Neuronal stem cell (in vitro differentiated cells): ENCODE data around the gene REV3L.

Experiments
- DNase-seq: peaks from one replicate; pipeline ENCODE4 v3.0.0-alpha.2; 2013; ENCODE audit warnings: low spot score
- H2AFZ ChIP-seq: one replicate; pipeline ENCODE4 v1.6.1; 2013; ENCODE audit warnings: mild to moderate bottlenecking, low read length, inconsistent platforms
- H2AK5ac ChIP-seq: 2 replicates; pipeline ENCODE4 v1.6.1; 2013; ENCODE audit warnings: low read depth, mild to moderate bottlenecking, inconsistent platforms, low read length, moderate library complexity, mixed read lengths
- H2BK120ac ChIP-seq: 2 replicates; pipeline ENCODE4 v1.6.1; 2013; ENCODE audit warnings: low read depth, mild to moderate bottlenecking, inconsistent platforms, low read length, moderate library complexity, mixed read lengths
- H2BK12ac ChIP-seq: one replicate; pipeline ENCODE4 v1.6.1; 2013; ENCODE audit warnings: low read length, inconsistent platforms
- H2BK15ac ChIP-seq: 2 replicates; pipeline ENCODE4 v1.6.1; 2013; ENCODE audit warnings: mild to moderate bottlenecking, low read length, inconsistent platforms, mixed read lengths
- H2BK5ac ChIP-seq: one replicate; pipeline ENCODE4 v1.6.1; 2013; ENCODE audit warnings: inconsistent platforms, mild to moderate bottlenecking, low read length, moderate library complexity
- H3K14ac ChIP-seq: one replicate; pipeline ENCODE4 v1.6.1; 2013; ENCODE audit warnings: low read length, inconsistent platforms
- H3K18ac ChIP-seq: 2 replicates; pipeline ENCODE4 v1.6.1; 2013; ENCODE audit warnings: low read length, inconsistent platforms
- H3K23ac ChIP-seq: 2 replicates; pipeline ENCODE4 v1.6.1; 2013; ENCODE audit warnings: low read depth, mild to moderate bottlenecking, mixed read lengths, low read length, inconsistent platforms; ENCODE audit not compliant: poor library complexity
- H3K27ac ChIP-seq: replicated peaks from 3 replicates; pipeline ENCODE4 v1.5.1; 2013; ENCODE audit warnings: low read length, inconsistent platforms
- H3K27me3 ChIP-seq, 3 experiments: 2 replicates each; pipeline ENCODE4 v1.6.1; 2013; ENCODE audit warnings: low read length in 3 of 3, mild to moderate bottlenecking in 2 of 3, inconsistent platforms in 1 of 3, low read depth in 1 of 3, mixed read lengths in 1 of 3, moderate library complexity in 1 of 3; ENCODE audit not compliant: control insufficient read depth in 3 of 3, insufficient read depth in 3 of 3
- H3K36me3 ChIP-seq, 2 donors: replicated peaks in 1 of 2; 2 replicates each; pipeline ENCODE4 v1.6.1; 2013; ENCODE audit warnings: low read length in 2 of 2; ENCODE audit not compliant: control insufficient read depth in 2 of 2, insufficient read depth in 2 of 2
- H3K4ac ChIP-seq: 2 replicates; pipeline ENCODE4 v1.6.1; 2013; ENCODE audit warnings: inconsistent platforms, mild to moderate bottlenecking, low read length, moderate library complexity
- H3K4me1 ChIP-seq, 2 donors: 1 replicate in 1 of 2; 2 replicates in 1 of 2; pipeline ENCODE4 v1.6.1; 2013; ENCODE audit warnings: low read length in 2 of 2, low read depth in 1 of 2; ENCODE audit not compliant: control insufficient read depth in 2 of 2, insufficient read depth in 1 of 2
- H3K4me2 ChIP-seq: one replicate; pipeline ENCODE4 v1.6.1; 2013; ENCODE audit warnings: mild to moderate bottlenecking, low read length, inconsistent platforms; ENCODE audit not compliant: insufficient read depth, poor library complexity, severe bottlenecking
- H3K4me3 ChIP-seq, 2 donors: 2 replicates each; pipeline ENCODE4 v1.5.1; 2013; ENCODE audit warnings: low read length in 2 of 2, mild to moderate bottlenecking in 2 of 2, inconsistent platforms in 1 of 2, moderate library complexity in 1 of 2
- H3K79me1 ChIP-seq: one replicate; pipeline ENCODE4 v1.6.1; 2013; ENCODE audit warnings: low read depth, mild to moderate bottlenecking, inconsistent platforms, low read length, moderate library complexity
- H3K9ac ChIP-seq: one replicate; pipeline ENCODE4 v1.6.1; 2013; ENCODE audit warnings: mild to moderate bottlenecking, low read depth, low read length, inconsistent platforms; ENCODE audit not compliant: poor library complexity
- H3K9me3 ChIP-seq, 2 donors: replicated peaks in 1 of 2; 2 replicates each; pipeline versions ENCODE3 to v1.6.1; 2013; ENCODE audit warnings: low read length in 2 of 2, mild to moderate bottlenecking in 2 of 2, inconsistent platforms in 1 of 2, low read depth in 1 of 2, mixed read lengths in 1 of 2, moderate library complexity in 1 of 2; ENCODE audit not compliant: control insufficient read depth in 2 of 2, insufficient read depth in 1 of 2
- H4K8ac ChIP-seq: one replicate; pipeline ENCODE4 v1.6.1; 2013; ENCODE audit warnings: low read depth, mild to moderate bottlenecking, inconsistent platforms, low read length, moderate library complexity
- H4K91ac ChIP-seq: one replicate; pipeline ENCODE4 v1.6.1; 2013; ENCODE audit warnings: low read length, low read depth, mild to moderate bottlenecking, inconsistent platforms; ENCODE audit not compliant: poor library complexity
- WGBS, 2 donors: extraction: QIAGEN DNeasy Blood & Tissue Kit; methylation state at CpG; one replicate each; pipeline ENCODE4 v1.1.7; 2013; ENCODE audit warnings: missing lambda C conversion rate in 2 of 2, mixed read lengths in 1 of 2; ENCODE audit not compliant: insufficient read length in 2 of 2, insufficient replicate concordance in 1 of 2; ENCODE audit errors: extremely low coverage in 2 of 2; 5-methylcytosine and 5-hydroxymethylcytosine counted together

REV3L gene

GRCh38 chr6:111358454-111358853 lies 124.6 kb downstream of the REV3L start:
- no CpG with 5 or more reads among the region's 1 CpG for WGBS, 2 donors
- Histone ChIP-seq H3K4me1 (no peaks in the 10 kb centered on the region), H4K91ac (no peak overlapping the region), H2AFZ (no peak overlapping the region), H3K27me3 (no peaks in the 10 kb centered on the region), H3K9me3 (no peaks in the 10 kb centered on the region), H4K8ac (no peak overlapping the region), H2AK5ac (no peak overlapping the region), H3K18ac (no peak overlapping the region), H3K23ac (no peak overlapping the region), H2BK5ac (no peak overlapping the region), H3K4ac (no peak overlapping the region), H3K14ac (no peak overlapping the region), H2BK120ac (no peak overlapping the region), H3K27ac (no peak overlapping the region), H3K79me1 (no peaks in the 10 kb centered on the region), H3K9ac (no peak overlapping the region), H3K36me3 (peaks cover 0 to 84% of the 10 kb centered on the region in 2 donors), H2BK15ac (no peak overlapping the region), H3K4me2 (no peak overlapping the region), H3K4me3 (no peak overlapping the region), H2BK12ac (no peak overlapping the region)
- no peak for DNase-seq

DNA sequence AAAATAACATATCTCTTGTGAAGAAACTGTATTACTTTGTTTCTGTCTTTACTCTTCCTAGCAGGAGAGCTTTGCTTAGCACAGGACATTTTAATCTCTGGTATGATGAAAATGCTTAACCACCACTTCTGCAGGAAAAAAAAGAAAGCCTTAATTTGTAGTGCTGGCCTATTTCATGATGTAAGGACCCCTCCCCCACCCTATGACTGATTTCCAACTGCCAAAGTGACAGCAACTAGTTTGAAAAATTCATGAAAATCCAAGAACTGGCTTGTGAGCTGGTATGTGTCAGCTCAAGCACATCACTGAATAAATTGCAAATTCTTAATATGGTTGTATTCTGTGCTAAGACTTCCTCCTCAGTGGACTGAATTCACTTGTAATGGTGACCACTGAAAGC lies 125.3 kb downstream of the REV3L start:
- Histone ChIP-seq H3K27ac (no peak overlapping the region), H3K4ac (no peak overlapping the region), H3K27me3 (no peaks in the 10 kb centered on the region)

GRCh38 chr6:111356551-111356950 lies 126.5 kb downstream of the REV3L start:
- Histone ChIP-seq H3K14ac (no peak overlapping the region), H2BK15ac (no peak overlapping the region), H3K4me3 (no peak overlapping the region), H3K79me1 (no peaks in the 10 kb centered on the region), H2AFZ (no peak overlapping the region), H3K27me3 (no peaks in the 10 kb centered on the region), H3K9ac (no peak overlapping the region), H3K4me1 (no peaks in the 10 kb centered on the region), H3K4me2 (no peak overlapping the region), H3K18ac (no peak overlapping the region), H4K91ac (no peak overlapping the region), H4K8ac (no peak overlapping the region), H3K4ac (no peak overlapping the region), H2BK12ac (no peak overlapping the region), H3K9me3 (no peaks in the 10 kb centered on the region), H3K23ac (no peak overlapping the region), H2AK5ac (no peak overlapping the region), H3K27ac (no peak overlapping the region), H2BK5ac (no peak overlapping the region), H3K36me3 (peaks cover 0 to 91% of the 10 kb centered on the region in 2 donors), H2BK120ac (no peak overlapping the region)
- DNase-seq = no peak
- no CpG with 5 or more reads among the region's 1 CpG for WGBS, 2 donors

More for the DNA sequence above, 125.3 kb downstream of the REV3L start:
- H2BK120ac ChIP-seq = no peak overlapping the region
- H3K23ac ChIP-seq = no peak overlapping the region
- no peak overlapping the region for H2BK5ac ChIP-seq
- no peak overlapping the region for H3K18ac ChIP-seq
- no peak overlapping the region for H2AFZ ChIP-seq
- H3K4me2 ChIP-seq = no peak overlapping the region
- H2BK15ac ChIP-seq = no peak overlapping the region
- peaks cover 0 to 84% of the 10 kb centered on the region in 2 donors for H3K36me3 ChIP-seq
- no peak overlapping the region for H3K4me3 ChIP-seq
- H4K8ac ChIP-seq = no peak overlapping the region
- no peaks in the 10 kb centered on the region for H3K79me1 ChIP-seq
- H3K9ac ChIP-seq = no peak overlapping the region
- H3K4me1 ChIP-seq = no peaks in the 10 kb centered on the region
- DNase-seq = no peak
- no peak overlapping the region for H3K14ac ChIP-seq
- H2BK12ac ChIP-seq = no peak overlapping the region
- H2AK5ac ChIP-seq = no peak overlapping the region
- no peak overlapping the region for H4K91ac ChIP-seq
- no peaks in the 10 kb centered on the region for H3K9me3 ChIP-seq

GRCh38 chr6:111354758-111355555 lies 128.1 kb downstream of the REV3L start:
- no CpG with 5 or more reads among the region's 3 CpGs for WGBS, 2 donors
- Histone ChIP-seq H3K14ac (no peak overlapping the region), H3K4me3 (no peak overlapping the region), H3K23ac (no peak overlapping the region), H2BK120ac (no peak overlapping the region), H3K36me3 (peaks cover 0 to 95% of the 10 kb centered on the region in 2 donors), H3K9me3 (no peaks in the 10 kb centered on the region), H2AK5ac (no peak overlapping the region), H4K8ac (no peak overlapping the region), H2BK5ac (no peak overlapping the region), H3K4ac (no peak overlapping the region), H3K27me3 (no peaks in the 10 kb centered on the region), H3K79me1 (no peaks in the 10 kb centered on the region), H3K27ac (no peak overlapping the region), H3K9ac (no peak overlapping the region), H2BK12ac (no peak overlapping the region), H2BK15ac (no peak overlapping the region), H2AFZ (no peak overlapping the region), H3K4me1 (no peaks in the 10 kb centered on the region), H3K4me2 (no peak overlapping the region), H3K18ac (no peak overlapping the region), H4K91ac (no peak overlapping the region)
- no peak for DNase-seq
